ENCODE results near the gene ITSN1.

ITSN1 gene

DNA sequence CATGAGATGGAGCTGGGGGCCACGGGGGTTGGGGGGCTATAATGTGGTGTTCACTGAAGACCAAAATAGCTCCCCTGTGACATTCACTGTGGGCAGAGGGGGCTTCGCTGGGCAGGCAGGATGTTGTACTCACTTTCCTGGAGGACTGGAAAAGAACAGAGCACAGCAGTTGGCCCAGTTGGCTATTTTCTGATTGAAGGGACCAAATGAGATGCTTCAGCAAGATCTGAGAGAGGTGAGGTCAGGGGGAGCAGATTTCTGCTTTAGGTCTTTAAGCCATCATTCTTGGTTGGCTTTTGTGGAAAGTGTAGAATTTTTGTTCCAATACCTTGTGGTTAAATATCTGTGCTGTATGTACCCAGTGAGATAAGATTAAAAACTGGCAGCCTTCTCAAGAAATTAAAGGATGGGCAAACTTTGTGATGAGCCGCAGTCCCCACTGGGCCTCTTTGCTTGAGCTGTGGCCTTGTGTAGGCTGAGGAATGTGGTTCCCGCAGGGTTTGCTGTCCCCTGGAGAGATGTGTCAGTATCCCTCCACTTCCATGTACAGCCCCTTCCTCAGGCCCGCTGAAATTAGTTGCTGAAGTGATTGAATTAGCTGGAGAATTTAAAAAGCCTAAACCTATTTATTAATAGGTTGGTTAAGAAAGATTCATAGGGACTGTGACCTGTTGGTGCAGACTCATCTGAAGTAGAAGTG, 192.7 kb downstream of the ITSN1 start:
- in situ Hi-C loops (cut with MboI; ENCODE audit: low sequenced_read_pairs) = no loop called here

DNA sequence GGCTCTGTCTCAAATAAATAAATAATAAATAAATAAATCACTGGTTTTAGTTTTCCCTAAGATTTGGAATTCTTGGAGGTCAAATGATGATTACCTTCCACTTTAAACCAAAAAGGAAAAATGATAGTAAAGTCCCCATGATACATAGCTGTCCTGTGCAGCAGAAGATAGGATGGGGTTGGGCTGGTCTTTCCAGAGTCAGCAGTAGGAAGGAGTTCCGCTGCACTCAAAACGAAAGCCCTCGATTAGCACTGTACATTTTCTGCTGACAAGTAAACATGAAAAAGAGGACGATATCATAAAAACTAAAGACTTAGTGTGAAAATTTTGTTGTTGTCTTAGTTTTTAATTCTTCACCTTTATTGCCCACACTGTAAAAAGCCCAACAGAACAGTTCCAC, 193.6 kb downstream of the ITSN1 start:
- in situ Hi-C loops (cut with MboI; ENCODE audit: low sequenced_read_pairs) = no loop called here

DNA sequence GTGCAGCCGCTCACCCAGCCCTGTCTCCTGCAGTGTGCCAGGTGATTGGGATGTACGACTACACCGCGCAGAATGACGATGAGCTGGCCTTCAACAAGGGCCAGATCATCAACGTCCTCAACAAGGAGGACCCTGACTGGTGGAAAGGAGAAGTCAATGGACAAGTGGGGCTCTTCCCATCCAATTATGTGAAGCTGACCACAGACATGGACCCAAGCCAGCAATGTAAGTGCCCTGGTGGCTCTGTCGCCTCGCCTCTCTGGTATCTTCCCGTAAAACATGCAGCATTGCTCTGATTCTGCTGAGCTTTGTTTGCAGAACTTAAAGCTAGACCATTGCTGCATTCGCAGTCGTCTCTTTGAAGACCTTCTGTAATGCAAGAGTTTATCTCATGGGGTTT, 194.1 kb downstream of the ITSN1 start:
- in situ Hi-C loops (cut with MboI; ENCODE audit: low sequenced_read_pairs) = no loop called here

DNA sequence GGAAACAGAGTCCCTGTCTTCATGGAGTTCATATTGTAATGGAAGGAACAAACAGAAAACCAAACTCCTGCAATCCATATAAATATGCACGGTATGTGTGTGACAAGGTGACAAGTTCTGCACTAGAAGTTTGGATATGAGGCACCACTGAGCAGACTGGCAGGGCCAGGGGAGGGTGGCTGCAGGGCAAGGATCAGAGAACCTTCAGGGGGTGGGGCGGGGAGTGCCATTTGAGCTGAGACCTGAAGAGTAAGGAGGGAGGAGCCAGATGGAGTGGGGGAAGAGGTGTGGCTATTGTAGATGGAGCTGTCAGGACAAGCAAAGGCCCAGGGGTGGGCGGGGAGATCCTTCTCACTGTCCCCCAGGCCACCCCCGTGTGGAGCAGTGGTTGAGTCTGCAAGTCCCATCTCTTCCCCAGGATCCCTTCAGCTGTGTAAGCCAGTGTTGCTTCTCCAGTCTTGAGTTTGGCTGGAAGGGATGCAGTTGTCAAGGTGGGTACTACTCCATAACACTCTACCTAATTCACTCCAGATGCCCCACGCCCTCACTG, 196.9 kb downstream of the ITSN1 start:
- in situ Hi-C loops (cut with MboI; ENCODE audit: low sequenced_read_pairs) = no loop called here

DNA sequence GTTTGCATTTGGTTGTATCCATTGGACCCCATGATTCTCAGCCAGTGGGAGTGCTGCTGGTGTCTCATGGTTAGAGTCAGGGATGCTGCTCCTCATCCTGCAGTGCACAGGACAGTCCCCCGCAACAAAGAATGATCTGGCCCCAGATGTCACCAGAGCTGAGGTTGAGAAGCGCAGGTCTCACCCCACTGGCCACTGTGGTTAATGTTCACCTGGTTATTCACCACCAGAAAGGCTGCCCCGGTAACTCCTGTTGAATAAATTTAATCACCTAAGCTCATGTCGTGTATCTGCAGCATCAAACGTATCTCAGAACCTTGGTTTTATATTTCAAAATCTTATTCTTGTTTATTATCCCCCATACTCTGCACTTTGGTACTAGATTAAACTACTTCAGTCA, 197.5 kb downstream of the ITSN1 start:
- in situ Hi-C loops (cut with MboI; ENCODE audit: low sequenced_read_pairs) = loop anchor here (10.0 kb wide), 1 partner anchor 65 kb away; no protein-coding TSS in a partner anchor

DNA sequence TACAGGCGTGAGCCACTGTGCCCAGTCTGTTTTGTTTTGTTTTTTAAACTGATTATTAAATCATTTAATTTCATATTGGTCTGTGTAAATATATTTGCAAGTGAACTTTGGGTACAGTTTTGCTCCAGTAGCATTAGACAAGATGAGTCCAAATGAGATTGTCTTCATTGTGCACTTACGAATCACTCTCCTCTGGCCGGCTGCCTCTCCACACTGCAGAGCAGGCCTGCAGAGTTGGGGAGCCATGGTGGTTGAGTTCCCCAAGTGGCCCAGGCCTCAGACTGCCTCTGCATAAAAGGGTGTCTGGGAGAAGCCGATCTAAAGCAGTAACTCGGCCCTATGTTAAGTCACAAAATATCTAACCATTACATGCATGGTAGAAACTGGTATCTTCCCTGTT, 198.5 kb downstream of the ITSN1 start:
- in situ Hi-C loops (cut with MboI; ENCODE audit: low sequenced_read_pairs) = loop anchor here (10.0 kb wide), 1 partner anchor 64 kb away; no protein-coding TSS in a partner anchor

DNA sequence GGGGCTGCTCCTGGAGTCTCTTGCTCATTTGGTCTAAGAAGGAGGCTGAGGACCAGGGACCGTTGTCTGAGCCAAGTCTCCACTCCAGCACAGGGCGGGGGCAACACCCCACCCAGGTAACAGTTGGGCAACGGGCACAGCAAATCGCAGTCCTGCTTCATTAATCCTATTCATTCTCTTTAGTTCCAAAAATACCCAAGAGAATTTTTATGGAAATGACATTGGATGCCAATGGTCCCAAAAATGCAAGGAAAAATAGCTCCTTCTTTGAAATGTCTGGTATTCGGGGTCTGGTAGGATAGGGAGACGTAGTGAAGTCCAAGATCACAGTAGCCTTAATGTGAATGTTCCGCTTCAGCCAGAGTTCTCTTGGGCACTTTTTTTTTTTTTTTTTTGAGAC, 199.3 kb downstream of the ITSN1 start:
- in situ Hi-C loops (cut with MboI; ENCODE audit: low sequenced_read_pairs) = loop anchor here (10.0 kb wide), 1 partner anchor 63 kb away; no protein-coding TSS in a partner anchor

DNA sequence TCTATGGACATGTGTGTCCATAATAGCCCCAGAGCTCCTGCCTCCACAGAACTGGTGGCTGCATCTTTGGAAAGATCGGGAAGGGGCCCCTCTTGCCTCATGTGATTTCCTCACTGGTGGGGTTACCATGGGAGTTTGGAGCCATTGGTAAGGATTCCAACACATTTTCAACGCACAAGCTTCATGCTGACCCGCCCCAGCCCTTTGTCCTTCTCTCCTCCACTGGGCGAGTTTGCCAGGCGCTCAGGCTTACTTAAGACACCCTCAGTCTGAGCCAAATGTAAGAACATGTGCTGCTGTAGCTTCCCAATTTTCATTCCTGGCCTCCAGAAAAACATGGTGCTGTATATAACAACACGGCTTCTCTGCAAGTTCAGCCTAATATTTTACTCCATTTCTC, 200.9 kb downstream of the ITSN1 start:
- in situ Hi-C loops (cut with MboI; ENCODE audit: low sequenced_read_pairs) = loop anchor here (10.0 kb wide), 1 partner anchor 62 kb away; no protein-coding TSS in a partner anchor

DNA sequence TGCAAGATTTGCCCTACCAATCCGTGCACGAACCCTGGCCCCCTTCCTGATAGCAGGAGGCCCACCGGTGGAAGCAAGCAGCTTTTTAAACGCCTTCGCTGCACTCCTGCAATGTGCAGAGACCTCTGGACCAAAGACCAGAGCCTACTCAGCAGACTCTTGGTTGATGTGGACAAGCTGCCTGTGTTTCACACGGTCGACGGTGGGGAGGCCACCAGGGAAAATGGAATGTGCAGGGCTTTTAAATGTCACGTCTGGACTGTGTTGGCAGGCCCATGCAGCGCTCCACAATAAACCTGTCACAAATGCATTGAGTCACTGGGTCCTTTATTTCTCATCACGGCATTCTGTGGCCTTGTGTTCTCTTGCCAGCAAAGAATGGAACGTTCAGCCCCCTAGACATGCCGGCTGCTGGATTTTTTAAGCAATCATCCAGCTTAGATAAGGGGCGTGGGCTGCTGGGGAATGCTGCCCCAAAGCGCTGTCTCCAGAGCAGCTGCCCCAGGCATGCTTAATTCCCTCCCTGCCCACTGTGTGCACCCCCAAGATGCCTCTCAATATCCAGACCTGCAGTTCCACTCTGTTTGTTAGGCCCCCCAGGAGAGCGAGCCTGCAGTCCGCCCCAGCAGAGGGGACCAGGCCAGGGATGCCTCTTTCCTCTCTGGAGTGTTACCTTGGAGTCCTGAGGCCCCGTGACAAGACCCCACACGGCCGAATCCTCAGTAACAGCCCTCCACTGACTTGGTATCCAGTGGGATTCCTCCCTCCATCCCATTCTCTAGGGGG, 202.0 kb downstream of the ITSN1 start:
- in situ Hi-C loops (cut with MboI; ENCODE audit: low sequenced_read_pairs) = loop anchor here (10.0 kb wide), 1 partner anchor 61 kb away; no protein-coding TSS in a partner anchor

DNA sequence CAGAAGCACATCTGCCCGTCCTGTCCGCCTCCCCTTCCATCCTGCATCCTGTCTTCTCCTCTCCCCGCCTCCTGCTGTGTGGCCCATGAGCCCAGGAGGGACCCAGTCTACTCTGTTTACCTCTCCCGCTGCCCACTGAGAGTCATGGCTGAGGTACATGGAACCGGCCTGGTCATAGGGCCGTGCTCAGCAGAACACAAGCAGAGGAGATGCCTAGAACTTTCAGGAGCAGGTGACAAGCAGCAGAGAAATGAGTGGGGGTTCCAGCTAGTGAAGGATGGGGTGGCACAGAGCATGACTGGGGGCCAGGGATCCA, 202.5 kb downstream of the ITSN1 start:
- in situ Hi-C loops (cut with MboI; ENCODE audit: low sequenced_read_pairs) = loop anchor here (10.0 kb wide), 1 partner anchor 60 kb away; no protein-coding TSS in a partner anchor

DNA sequence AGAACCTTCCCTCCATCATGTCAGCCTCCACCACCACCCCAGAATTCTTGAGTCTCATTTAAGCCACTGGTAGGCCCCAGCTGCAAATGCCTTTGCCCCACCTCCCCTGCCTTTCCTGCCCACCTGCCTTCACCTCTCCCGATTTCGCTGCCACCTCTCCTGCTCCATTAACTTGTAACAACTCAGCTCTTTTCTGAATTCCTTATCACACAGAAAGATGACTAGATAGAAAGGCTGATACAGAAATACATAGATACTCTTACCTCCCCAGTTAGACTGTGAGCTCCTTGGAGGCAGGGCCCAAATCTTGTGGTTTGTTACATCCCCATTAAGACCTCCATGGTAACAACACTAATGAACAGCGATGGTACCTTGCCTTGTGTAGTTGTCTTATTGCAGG, 203.8 kb downstream of the ITSN1 start:
- in situ Hi-C loops (cut with MboI; ENCODE audit: low sequenced_read_pairs) = loop anchor here (10.0 kb wide), 1 partner anchor 59 kb away; no protein-coding TSS in a partner anchor

DNA sequence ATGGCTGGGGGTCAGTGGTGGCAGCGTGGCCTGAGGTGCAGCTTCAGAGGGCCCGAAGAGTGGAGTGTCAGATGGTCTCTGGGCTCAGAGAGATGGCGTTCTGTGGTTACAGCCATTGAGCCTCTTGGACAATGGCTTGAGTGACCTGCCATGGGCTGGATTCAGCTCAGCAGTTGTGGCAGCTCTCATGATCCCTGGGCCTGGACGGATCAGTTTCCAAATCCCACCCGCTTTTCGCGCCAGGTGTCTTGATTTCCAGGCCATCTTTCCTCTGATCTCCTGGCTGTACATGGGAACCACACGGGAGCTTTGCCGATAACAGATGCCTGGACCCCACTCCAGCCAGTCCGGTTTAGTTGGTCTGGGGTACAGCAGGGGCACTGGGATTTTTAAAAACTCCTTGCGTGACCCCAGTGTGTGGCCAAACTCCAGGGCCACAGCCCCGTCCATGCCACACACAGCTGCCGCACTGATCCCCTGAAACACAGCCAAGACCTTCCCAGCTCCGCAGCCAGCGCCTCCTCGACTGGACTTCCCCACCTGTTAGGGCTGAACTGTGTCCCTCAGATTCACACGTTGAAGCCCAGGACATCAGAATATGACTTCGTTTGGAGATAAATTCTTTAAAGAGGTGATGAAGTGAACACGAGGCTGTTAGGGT, 205.4 kb downstream of the ITSN1 start:
- in situ Hi-C loops (cut with MboI; ENCODE audit: low sequenced_read_pairs) = loop anchor here (10.0 kb wide), 1 partner anchor 57 kb away; no protein-coding TSS in a partner anchor

DNA sequence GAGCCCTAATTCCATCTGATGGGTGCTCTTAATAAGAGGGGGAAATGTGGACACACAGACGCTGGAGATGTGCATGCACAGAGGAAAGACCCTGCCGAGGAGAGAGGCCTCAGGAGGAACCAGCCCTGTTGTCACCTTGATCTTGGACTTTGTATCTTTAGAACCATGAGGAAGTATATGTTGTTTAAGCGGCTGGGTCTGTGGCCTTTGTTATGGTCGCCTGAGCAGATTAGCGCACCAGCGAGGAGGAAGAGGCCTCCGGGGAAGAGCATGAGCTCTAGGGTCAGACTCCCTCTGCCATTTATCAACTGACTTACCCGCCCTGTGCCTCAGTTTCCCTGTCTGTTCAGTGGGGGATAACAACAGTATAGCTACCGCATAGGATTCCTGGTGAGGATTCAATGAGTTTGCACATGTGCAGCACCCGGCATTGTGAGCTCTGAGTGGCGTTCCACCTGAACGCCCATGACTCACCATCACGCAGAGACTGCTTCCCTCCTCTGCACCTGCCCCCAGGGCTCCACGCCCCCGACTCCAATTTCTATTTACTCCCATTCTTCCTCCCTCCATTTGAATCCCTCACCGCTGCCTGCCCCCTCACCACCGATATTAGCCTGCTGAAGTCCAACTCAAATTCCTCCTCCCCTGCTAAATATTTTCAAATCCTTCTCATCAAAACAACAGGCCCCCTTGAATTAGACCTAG, 206.1 kb downstream of the ITSN1 start:
- in situ Hi-C loops (cut with MboI; ENCODE audit: low sequenced_read_pairs) = loop anchor here (10.0 kb wide), 1 partner anchor 56 kb away; no protein-coding TSS in a partner anchor

DNA sequence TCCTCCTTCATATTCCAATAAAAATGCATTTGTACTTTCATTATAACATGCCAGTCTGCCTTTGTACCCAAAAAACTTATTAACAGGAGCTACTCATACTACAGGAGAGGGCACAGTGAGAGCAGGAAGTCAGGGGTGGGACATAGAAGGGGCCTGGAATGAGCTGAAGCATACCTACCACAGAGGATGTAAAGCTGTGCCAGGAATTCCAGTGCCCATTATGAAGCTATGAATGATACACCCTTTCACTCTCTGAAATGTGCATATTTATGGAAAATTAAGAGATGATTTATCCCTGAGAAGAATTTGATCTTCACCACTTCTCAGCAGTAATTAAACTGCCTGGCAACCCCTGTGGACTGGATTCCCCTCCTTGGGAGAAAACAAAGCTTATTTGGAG, 207.5 kb downstream of the ITSN1 start:
- in situ Hi-C loops (cut with MboI; ENCODE audit: low sequenced_read_pairs) = loop anchor here (10.0 kb wide), 1 partner anchor 55 kb away; no protein-coding TSS in a partner anchor

DNA sequence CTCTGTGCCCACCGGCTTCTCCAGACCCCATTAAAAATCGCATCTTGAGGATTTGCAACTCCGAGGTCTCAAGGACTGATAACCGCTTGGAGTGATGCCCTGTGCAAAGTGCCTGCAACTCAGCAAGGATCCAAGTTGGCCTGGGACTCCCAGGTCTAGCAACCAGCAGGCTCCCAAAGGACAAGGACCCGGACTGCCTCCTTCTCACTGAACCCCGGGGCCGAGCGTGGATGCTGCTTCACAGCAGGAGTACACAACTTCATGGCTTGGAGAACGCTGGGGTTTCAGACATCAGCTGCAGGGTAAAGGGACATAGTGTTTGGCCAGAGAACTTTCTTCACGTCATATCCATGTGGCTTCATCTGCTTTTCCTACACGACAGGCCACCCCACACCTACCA, 208.1 kb downstream of the ITSN1 start:
- in situ Hi-C loops (cut with MboI; ENCODE audit: low sequenced_read_pairs) = no loop called here

DNA sequence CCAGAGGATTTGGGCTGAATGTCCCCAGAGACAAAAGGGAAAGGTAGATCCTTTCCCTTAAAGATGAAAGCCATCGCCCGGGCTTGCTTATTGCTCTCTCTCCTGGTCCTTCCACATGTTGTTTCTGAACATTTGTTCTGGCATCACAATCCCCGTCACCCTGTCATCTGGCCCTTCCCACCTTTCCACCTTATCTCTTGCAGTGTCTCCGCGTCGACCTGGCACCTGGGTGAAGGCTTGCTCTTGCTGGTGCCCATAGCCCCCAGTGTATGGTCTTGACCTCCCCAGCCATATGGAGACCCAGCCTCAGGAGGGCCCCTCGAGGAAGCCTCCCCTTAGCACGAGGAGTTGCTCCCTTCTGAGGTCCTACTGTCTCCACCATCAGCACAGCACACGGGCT, 208.7 kb downstream of the ITSN1 start:
- in situ Hi-C loops (cut with MboI; ENCODE audit: low sequenced_read_pairs) = no loop called here

DNA sequence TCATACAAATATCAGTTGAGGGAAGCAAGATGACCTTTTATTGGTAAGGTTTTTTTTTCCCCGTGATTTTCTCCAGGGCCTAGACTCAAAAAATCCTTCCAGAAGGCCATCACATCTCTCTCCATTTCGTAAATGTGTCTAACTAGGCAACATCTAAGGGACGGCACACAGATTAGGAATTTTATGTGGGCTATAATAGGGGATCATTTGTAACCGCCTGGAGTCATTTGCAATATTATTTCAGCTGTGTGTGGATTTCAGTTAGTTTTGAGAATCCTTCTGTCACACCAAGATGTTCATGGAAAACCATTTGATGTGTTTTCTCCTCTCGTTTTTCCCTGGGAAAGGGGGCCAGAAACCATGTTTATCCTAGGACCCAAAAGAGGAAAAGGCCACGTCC, 210.2 kb downstream of the ITSN1 start:
- in situ Hi-C loops (cut with MboI; ENCODE audit: low sequenced_read_pairs) = no loop called here

DNA sequence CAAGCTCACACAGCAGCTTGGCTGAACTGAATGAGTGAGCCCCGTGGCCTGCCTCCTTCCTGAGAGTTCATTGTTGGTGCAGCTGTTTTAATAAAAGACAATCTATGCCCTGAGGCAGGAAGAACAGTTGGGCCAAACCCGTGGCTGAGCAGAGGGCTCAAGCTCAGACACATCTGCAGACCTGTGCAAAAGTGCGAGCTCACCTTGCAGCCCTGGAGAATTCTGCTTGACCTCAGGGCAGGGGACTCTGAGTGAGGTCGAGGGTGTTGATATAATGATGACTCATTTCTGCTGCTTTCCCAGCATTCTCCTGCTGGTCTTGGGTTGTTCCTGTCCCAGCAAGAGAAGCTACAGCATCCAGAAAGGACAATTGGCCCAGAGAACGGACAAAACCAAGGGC, 212.3 kb downstream of the ITSN1 start:
- in situ Hi-C loops (cut with MboI; ENCODE audit: low sequenced_read_pairs) = no loop called here

DNA sequence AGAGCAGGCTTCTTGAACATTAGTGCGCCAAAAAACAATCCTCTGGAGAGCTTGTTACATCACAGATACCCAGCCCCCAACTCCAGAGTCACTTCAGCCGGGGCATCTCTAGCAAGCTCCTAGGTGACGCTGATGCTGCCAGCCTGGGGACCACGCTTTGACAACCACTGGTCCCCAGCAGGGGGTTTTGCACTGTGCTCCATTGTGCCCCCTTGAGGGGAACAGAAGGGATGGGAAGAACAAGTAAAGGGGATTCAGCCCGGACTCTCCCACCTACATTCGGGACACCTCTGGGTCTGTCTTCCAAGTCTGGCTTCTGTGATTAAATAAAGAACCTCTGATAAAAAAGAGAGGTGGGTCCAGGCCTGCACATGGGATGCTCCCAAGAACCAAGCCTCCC, 212.9 kb downstream of the ITSN1 start:
- in situ Hi-C loops (cut with MboI; ENCODE audit: low sequenced_read_pairs) = no loop called here

DNA sequence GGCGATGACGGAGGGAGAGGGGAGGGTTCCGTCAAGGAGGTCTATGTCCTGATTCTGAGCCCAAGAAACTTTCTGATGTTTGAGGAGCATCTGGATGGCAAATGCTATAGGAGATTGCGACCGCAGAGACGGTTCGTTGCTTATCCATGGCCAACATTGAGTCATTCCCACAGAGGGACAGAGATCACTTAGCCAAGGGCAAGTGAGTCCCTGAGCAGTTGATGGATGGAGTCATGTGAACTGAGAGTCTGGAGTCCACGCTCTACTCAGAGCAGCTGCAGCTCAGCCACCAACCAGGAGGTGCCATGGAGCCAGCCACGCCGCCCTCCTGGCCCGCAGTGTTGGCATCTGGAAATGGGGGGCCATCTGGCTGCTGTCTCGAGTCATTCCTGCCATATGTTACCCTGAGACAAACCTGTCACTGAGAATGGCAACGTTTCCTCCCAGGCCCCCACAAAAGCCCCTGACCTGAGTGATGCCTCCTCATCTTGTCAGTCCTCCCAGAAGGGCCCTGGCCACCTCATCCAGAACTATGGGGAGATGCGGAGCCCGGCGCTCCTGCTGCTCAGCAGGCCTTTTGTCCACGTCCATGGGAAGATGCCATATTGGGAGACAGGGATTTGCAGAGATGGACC, 214.7 kb downstream of the ITSN1 start:
- in situ Hi-C loops (cut with MboI; ENCODE audit: low sequenced_read_pairs) = no loop called here
